Measurements from ENCODE around the gene NF2. TPM values are rescaled to one million over a fixed set of nuclear protein-coding genes. Genes with fewer than 3 reads are reported as not detected.
"Not testable (repeated sequence)": the region's sequence is repeated elsewhere in the genome, so short reads cannot be mapped to it uniquely, and the experiment has no call there.

Gene NF2
- total RNA-seq: 213 and 372 TPM in 2 replicates

DNA sequence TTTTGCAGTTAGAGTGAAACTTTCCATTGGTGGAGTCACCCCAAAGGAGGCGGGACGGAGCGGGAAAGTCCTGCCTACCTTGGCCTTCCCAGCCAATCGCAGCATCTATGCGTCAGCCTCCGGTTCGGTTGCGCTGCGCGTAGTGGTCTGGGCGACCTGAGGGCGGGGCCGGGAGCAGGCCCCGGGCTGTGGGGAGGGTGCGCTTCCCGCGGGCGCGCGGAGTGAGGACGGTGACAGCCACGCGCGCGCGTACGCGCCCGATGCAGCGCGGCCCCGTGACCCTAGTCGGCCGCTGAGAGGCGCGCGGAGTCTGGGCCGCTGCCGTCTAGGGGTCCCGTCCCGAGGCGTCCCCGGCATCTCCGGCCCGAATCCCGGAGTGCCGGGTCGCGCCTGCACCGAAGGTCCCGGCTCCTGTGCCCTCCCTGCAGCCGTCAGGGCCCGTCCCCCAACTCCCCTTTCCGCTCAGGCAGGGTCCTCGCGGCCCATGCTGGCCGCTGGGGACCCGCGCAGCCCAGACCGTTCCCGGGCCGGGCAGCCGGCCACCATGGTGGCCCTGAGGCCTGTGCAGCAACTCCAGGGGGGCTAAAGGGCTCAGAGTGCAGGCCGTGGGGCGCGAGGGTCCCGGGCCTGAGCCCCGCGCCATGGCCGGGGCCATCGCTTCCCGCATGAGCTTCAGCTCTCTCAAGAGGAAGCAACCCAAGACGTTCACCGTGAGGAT is at the start of gene NF2:
NF2 (plus strand) TSS at position 276 of the 718 bp plus-strand sequence; CDS start at position 642, 366 bp downstream.
- peak; percentile 98 for DNase-seq (ENCODE audit: low read depth)

DNA sequence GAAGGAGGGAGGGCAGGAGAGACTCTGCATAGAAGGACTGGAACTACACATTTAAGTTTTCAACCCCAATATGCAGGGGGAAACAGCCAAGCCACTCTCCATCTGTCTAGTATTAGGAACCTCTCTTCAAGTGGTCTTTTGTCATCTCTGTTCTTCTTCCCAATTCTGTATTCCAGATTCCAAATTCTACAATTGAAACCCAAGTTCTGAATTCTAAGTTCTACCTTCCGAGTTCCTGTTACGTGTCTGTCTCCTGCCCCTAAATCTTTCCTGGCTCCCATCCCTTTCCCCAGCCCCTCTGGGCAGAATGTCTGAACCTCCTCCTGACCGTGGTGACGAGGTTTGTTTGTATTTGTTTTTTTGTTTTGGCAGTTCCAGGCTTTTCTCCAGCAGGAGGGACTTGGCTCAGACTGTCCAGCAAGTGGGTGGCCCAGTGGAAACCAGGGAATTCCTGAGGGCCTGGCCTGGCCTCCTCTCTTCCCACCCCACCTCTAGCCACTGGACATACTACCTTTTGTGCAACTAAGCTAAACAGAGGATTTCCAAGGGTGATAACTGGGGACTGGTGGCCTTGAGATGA is 48.3 kb upstream of the NF2 start:
- DNase-seq (ENCODE audit: low read depth): no peak

DNA sequence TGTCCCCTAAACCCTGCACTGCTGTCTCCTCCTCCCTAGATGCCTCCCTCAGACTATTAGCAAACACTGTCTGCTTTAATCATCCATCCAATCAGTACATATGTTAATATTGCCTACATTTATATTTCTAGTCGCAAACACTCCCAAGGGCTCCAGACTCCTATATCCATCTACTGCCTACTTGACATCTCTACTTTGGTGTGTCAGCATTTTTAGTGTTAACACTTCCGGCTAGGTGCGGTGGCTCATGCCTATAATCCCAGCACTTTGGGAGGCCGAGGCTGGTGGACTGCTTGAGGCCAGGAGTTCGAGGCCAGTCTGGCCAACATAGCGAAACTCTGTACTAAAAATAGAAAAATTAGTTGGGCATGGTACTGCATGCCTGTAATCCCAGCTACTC is 44.4 kb upstream of the NF2 start:
- no peak for DNase-seq (ENCODE audit: low read depth)

DNA sequence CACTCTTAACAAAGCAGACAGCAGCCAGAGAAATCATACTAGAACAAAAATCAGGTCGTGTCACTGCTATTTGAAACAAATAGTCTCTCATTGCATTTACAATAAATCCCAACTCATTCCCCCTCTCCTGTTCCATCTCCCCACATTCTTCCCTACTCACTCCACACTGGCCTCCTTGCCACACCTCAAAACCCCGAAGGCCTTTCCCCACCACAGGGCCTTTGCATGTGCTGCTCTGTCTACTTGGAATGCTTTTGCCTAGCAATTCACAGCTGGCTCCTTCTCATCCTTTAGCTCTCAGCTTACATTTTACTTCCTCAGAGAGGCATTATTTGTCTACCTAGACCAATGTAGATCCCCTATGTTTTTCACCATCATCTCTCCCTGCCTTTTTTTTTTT is 43.6 kb upstream of the NF2 start:
- DNase-seq (ENCODE audit: low read depth): no peak

DNA sequence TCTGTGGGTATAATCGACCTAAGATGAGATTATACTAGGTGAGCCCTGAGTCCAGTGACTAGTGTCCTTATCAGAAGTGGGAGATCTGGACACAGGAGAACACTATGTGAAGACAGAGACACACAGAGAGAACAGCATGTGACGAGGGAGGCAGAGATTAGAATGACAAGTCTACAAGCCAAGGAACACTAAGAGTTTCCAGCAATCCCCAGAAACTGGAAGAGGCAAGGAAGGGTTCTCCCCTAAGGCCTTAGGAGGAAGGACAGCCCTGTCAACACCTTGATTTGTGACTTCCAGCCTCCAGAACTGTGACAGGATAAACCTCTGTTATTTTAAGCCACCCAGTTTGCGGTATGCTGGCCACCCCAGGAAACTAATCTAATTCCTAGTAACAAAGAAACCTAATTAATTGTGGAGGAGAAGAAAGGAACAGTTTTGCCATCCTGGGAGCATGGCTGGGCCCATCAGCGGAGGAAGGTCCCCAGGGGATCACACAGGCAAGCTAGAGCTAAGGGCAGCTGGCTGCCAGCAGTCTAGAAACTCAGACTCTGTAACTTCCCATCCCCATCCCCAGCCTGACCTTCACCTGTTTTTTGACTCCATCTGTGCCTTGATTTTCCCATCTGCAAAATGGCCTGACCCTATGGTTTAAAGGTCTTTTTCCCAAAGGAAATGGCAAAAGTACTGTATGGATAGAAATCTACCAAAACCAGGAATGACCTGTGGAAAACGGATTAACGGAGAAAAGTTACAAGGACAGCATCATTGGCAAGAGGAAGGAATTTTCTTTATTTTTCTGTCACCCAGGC is 39.6 kb upstream of the NF2 start:
- DNase-seq (ENCODE audit: low read depth): no peak

DNA sequence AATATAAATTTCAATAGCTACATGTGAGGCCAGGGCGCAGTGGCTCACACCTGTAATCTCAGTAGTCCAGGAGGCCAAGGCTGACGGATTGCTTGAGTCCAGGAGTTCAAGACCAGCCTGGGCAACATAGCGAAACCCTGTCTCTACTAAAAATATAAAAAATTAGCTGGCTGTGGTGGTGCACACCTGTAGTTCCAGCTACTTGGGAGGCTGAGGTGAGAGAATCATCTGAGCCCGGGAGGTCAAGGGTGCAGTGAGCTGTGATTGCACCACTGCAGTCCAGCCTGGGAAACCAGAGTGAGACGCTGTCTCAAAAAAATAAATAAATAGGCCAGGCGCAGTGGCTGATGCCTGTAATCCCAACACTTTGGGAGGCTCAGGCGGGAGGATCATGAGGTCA is 36.9 kb upstream of the NF2 start:
- DNase-seq (ENCODE audit: low read depth): not testable (repeated sequence)

DNA sequence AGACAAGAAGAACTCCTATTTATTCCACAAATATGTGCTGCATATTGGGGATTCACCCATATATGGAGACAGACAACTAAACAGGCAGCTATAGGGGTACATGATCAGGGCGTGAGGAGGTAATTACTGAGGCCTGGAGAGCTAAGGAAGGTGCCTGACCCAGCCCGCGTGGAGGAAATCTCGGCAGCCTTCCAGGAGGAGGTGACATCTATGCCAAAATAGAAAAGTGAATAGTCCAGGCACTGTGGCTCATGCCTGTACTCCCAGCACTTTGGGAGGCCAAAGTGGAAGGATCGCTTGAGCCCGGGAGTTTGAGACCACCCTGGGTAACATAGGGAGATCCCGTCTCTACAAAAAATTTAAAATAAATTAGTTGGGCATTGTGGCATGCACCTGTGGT is 36.1 kb upstream of the NF2 start:
- no peak for DNase-seq (ENCODE audit: low read depth)

DNA sequence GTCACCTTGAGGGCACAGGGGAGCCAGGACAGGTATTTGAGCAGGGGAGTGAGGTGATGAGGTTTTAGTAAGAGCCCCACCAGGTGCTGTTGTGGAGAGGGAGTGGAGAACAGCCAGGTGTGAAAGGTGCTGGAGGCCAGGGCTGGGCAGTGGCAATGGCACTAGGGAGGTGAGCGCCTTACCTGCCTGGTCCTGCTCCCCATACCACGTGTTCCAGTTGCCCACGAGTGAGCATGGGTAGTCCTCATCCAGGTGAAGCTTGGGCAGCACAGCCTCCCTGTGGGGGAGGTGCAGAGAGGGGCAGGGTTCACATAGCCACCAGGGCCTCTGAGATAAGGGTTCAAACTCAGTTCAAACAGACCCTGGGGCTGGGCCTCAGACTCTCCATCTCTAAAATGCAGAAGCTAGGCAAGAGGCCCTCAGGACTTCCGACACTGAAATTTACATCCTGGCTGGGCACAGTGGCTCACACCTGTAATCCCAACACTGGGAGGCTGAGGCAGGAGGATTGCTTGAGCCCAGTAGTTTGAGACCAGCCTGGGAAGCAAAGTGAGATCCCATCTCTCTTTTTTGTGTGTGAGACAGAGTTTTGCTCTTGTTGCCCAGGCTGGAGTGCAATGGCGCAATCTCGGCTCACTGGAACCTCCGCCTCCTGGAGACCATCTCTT is 34.3 kb upstream of the NF2 start:
- no peak for DNase-seq (ENCODE audit: low read depth)

DNA sequence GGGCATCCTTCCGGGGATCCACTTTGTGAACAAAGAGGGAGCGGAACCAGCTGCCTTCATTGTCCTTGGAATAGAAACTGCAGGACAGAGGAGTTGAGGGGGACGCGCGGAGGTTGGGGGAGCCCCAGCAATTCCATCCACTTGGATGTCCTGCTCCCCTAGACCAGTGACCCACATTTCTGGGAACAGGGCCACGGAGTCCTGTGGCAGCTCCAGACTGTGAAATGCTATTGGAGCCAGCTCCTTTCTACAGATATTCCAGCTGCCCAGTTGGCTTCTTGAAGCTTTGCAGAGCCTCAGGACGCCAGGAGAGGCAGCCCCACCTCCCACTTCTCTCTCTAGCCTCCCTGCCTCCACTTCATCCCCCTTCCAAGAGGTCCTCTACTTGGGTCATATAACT is 33.0 kb upstream of the NF2 start:
- DNase-seq (ENCODE audit: low read depth): no peak

DNA sequence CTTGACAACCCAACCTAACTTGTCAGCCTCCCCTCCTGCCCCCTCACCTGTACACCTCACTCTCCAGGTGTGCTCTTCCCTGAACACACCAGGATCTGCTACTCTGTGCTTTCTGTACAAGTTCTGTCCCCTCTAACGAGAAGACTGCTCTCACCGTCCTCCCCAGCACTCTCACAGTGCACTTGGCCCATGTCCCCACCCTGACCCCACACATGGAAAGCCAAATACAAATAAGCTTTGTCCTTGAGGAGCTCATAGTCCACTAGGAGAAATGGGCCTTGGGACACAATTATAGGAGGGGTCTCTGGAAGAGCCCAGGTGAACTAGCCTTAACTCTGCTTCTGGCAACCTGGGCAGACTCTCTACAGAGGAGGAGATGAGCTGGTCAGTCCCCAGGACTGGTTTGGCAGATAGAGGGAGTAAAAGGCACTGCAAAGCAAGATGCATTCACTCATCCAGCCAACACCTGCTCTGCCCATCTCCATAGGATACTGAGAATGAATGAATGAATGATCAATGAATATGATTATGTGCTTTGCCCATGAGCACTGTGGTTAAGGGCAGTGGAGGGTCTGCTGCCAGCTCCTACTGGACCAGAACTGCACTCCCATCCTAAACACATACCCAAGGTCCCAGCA is 32.4 kb upstream of the NF2 start:
- DNase-seq (ENCODE audit: low read depth): no peak

DNA sequence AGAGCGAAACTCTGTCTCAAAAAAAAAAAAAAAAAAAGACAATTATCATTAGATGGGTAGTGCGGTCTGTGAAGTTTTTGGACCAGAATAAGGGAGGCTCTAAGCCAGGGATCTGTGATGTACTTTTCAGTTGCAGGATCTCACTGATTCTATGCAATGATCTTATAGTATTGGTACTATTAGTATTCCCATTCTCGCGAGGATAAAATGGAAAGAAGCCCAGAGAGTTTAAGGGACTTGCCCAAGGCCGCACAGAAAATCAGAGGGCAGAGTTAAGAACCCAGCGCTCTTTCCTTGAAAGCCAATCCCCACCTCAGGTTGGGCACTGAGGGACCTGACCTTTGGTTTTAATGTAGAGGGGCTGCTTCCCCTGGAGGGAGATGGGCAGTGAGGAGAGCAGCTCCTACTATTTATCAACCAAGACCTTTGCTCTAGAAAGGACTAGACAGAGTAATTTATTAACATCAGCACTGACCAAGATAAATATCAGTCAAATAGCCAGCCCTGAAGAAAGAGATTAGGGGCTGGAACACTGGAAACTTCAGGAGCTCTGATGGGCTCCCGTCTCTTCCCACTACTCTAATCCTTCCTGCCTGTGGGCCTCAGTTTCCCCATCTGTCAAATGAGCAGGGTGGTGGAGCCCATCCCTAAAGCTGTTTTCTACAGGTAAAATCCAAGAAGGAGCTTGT is 28.5 kb upstream of the NF2 start:
- DNase-seq (ENCODE audit: low read depth): peak; percentile 6

DNA sequence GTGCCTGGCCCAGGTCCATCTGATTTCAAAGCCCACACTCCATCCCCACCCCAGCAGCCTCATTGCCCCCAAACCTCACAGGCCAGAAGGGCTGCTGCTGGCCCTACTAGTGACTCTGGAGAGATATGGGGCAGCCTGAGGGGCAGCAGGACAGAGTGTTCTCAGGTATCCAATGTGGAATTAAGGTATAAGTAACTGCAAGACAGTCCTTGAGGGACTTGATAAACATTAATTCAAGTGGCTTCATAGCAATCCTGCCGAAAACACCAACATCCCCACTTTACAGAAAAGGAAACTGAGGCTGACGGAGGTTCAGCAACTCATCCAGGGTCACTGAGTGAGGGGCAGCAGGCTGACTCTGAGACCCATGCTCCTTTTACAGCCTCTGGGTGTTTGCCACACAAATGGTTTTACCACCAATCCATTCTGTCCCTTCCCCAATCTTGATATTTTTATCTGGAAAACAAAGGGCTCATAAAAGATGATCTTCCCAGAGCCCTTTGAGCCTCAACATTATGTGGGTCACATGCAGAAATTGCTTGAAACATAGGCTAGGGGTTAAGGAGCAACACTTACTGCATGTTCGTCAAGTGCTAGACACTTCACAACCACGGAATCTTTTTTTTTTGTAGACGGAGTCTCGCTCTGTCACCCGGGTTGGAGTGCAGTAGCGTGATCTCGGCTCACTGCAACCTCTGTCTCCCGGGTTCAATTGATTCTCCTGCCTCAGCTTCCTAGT is 24.8 kb upstream of the NF2 start:
- no peak for DNase-seq (ENCODE audit: low read depth)

DNA sequence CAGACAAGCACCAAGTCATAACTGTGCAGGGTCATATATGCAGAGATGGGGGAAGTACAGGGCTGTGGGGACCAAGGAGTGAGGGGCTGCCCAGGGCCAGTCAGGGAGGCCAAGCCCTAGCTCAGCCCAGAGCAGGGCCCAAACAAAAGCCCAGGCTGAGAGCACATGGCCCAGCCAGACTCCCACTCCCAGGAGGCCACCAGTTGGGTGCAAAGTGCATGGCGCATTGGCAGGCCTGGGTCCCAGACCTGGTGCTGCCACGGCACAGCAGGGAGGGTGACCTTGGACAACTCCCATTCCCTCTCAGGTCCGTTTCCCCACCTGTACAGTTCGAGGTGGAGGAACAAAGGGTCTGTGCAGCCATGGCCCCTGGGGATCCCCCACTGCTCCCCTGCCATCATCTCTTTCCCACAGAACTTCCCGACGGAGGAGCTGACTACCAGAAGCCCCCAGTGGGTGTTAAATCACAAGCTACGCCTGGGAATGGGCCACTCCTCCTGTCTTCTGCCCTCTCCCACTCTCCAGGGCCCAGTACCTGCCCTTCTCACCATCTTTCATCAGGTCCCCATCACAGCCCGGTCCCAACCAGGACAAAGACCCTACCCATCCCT is 23.1 kb upstream of the NF2 start:
- no peak for DNase-seq (ENCODE audit: low read depth)

DNA sequence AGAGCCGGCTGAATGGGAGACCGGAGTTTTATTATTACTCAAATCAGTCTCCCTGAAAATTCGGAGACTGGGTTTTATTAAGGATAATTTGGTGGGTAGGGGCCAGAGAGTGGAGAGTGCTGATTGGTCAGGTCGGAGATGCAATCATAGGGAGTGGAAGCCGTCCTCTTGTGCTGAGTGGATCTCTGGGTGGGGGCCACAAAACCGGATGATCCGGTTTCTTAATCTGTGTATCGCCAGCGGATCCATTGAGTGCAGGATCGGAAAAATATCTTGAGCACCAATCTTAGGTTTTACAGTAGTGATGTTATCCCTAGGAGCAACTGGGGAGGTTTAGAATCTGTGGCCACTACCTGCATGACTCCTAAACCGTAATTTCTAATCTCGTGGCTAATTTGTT is 21.6 kb upstream of the NF2 start:
- DNase-seq (ENCODE audit: low read depth): no peak

DNA sequence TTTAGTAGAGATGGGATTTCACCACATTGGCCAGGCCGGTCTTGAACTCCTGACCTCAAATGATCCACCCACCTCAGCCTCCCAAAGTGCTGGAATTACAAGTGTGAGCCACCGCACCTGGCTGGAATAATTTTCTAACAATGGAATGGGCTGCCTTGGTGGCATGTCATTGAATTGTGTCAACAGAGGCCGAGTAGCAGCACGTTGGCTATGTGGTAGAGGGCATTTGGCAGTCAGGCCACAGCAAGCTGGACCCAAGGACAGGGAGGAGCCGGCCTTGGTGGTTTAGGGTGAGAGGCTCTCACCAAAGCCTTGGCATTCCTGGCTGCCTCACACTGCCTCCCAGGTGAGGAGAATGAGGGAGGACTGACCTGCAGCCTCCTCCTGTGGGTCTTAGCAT is 18.5 kb upstream of the NF2 start:
- DNase-seq (ENCODE audit: low read depth): no peak

DNA sequence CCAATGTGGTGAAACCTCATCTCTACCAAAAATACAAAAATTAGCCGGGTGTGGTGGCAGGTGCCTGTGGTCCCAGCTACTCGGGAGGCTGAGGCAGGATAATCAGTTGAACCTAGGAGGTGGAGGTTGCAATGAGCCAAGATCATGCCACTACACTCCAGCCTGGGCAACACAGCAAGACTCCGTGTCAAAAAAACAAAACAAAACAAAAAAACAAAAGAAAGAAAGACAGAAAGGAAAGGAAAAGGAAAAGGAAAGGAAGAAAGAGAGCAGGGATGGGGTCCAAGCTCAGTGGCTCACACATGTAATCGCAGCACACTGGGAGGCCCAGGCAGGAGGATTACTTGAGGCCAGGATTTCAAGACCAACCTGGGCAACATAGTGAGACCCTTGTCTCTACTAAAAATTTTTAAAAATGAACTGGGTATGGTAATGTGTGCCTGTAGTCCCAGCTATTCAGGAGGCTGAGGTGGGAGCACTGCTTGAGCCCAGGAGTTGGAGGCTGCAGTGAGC is 17.2 kb upstream of the NF2 start:
- not testable (repeated sequence) for DNase-seq (ENCODE audit: low read depth)

DNA sequence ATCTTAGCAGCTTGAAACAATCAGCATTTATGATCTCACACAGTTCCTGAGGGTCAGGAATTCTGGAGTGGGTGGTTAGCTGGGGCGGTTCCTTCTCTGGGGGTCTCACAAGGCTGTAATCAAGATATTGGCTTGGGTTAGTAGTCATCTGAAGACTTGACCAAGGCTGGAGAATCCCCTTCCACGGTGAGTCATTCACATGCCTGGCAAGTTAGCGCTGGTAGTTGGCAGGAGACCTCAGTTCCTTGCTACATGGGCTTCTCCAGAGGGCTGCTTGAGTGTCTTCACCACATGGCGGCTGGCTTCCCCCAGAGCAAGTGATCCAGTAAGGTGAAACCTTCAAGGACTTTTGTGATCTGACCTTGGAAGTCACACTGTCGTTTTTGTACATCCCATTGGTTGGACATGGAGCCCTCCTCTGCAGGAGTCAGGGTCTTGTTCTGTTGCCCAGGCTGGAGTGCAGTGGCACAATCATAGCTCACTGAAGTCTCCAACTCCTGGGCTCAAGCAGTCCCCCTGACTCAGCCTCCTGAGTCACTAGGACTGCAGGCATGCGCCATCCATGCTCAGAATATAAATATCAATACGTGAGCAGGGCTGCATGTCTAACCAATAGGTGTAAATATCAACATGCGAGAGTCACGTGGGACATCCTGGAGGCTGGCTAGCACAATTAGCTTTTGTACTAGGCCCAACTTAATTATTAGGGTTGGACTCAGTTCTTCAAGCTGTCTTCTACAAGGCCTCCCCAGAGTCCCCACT is 15.3 kb upstream of the NF2 start:
- peak; percentile 87 for DNase-seq (ENCODE audit: low read depth)

DNA sequence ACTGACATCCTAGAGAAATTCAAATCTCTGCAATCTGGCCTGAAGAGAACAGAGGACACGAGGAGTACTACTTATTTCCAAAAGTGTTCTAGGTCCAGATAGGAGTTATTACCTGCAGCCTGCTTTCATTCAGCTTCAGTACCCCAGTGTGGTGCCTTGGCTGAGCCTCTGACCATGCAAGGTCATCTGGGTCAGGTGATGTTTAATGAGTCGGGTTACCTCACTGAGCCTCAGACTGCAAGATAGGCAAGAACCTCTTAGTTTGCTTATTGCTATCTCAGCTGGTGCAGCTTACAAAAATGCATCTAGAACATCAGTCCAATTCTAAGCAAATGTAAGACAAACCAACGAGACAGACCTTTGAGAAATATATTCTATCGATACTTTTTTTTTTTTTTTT is 9.5 kb upstream of the NF2 start:
- DNase-seq (ENCODE audit: low read depth): no peak

DNA sequence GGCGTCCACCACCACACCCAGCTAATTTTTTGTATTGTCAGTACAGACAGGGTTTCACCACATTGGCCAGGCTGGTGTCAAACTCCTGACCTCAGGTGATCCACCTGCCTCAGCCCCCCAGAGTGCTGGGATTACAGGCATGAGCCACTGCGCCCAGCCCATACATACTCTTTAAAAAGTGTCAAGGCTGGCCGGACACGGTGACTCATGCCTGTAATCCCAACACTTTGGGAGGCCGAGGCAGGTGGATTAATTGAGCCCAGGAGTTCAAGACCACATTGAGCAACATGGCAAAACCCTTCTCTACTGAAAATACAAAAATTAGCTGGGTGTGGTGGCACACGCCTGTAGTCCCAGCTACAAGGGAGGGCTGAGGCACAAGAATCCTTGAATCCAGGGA is 9.0 kb upstream of the NF2 start:
- DNase-seq (ENCODE audit: low read depth): not testable (repeated sequence)

Measured in renal cortical epithelial cell (primary cell).